Left hindlimb (tissue), 1 donor: Measurements from ENCODE around the gene CPLANE2.
A peak's percentile ranks its signal among the peaks of the same experiment; 100 is the strongest.
"Not testable (repeated sequence)": the region's sequence is repeated elsewhere in the genome, so short reads cannot be mapped to it uniquely, and the experiment has no call there.

Source experiments
- DNase-seq: peaks from one replicate; pipeline ENCODE4 v3.0.0-alpha.2; 2018

Gene CPLANE2

DNA sequence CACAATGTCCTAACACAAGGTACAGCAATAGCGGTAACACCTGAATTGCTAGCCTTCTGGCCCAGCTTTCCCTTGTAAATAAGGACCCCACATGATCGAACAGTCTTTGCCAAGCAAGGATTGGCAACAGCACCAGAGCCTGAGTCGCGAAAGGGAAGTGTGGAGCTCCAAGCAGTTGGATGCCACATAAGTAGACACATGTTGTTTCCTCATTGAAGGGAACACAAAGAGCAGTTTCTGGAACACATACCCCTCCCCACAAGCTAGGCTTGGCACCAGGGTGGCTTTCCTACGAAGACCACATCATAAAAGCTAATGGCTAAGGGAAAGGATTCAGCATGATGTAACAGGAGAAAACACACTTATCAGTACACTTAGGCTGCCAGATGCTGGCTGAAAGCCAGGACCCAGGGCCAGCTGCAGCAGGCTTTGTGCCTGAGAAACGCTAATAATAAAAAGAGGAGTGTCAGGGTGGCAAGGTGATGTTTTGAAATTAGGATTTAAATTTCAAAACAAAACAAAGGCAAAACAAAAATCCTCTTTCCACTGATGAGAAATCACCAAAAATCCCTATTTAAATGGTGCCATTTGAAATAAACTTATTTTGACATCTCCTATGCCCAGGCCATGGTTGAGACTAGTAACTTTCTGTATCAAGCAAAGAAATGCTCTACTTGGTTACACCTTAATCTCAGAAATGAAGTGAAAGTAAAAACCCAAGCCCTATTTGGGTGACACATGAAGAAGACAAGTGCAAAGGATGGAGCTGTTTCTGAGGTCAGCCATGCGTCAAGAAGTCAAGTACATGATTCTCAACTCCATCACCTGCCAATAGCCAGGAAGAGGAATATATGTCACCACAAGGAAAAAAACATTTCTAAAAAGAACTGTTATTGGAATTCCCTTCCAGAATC, 11.9 kb upstream of the CPLANE2 start:
- DNase-seq, result peak; percentile 73

DNA sequence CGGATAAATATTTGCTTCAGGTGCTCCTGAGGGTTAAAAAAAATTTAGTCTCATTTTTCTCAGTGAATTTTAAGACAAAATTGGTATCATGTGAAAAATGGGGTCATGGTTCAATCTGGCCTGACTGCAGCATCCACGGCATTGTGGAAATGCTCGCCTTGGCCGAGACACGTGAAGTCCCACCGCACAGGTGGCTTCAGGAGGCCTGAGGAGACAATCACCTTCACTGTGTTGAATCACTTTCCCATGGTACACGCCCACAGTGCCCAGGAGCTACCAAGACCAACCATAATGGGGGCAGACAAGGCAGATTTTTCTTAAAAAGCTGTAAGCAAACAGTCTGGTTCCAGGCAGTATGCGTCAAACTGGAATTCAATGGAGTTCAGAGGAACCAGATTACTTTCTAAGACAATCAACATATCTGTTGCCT, 11.0 kb upstream of the CPLANE2 start:
- DNase-seq, result no peak

DNA sequence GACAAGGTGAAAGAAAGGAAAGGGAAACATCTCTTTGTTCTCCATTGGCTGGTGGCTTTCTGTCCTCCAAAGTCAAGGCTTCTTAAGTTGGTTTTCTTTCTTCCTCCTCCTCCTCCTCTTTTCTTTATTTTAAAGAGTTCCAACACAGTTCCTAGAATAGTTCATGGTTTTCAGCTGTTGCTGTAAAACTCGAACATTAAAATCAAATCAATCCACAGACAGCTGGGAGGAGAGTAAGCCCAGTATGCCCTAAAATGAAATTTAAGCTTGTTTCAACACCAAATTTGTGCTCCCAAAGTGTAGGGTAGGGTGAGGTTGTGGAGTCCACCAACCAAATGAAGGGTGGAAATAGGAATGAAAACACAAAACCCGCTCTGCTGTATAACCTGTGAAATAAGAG, 10.5 kb upstream of the CPLANE2 start:
- no peak for DNase-seq

DNA sequence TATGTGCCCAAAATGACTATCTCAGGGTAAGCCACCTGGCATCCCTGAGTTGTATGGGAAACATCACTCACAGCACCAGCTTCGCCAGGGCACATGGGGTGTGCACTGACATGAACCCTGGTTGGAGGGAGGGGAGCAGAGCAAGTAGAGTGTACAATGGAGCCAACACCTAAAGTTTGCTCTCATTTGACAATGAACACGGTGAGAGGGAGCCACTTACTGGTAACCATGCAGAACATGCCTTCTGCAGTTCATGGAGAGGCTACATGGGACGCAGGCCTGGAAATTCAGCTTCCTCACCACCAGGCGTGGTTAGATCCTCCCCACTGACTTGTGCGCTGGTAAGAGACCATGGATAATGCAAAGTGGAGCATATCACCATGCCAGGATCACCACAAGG, 10.0 kb upstream of the CPLANE2 start:
- no peak for DNase-seq

DNA sequence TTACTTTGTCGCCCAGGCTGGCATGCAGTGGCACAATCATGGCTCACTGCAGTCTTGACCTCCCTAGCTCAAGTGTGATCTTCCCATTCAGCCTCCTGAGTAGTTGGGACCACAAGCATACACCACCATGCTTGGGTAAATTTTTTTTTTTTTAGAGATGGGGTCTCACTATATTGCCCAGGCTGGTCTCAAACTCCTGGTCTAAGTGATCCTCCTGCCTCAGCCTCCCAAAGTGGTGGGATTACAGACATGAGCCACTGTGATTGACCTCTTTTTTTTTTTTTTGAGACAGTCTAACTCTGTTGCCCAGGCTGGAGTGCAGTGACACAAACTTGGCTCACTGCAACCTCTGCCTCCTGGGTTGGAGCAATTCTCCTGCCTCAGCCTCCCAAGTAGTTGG, 9.3 kb upstream of the CPLANE2 start:
- DNase-seq, result not testable (repeated sequence)

DNA sequence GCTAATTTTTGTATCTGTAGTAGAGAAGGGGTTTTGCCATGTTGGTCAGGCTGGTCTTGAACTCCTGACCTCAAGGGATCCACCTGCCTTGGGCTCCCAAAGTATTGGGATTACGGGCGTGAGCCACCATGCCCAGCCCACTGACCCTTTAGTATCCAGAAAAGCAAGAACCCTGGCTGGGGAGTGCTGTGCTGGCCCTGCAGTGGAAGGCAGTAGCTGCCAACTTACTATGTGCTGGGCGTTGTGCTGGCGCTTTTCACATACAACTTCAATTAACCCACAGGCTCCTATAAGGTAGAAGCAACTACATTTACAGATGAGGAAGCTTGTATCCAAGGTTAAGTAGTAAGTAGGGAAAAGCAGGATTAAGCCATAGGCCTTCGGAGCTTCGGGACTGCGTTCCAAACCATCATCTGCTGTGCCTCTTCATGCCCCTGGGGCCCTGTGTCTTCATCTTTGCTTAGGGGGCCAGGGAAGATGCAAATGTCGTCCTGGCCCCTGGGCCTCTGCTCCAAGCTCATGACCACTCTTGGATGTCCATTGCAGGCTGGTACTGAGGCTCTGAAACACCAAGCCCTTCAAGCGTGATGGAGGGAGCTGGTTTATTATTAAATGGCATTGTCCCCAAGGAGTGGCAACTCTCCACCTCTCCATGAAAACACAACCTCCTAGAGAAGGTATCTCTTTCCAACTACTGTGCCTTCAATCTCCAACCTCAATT, 8.7 kb upstream of the CPLANE2 start:
- no peak for DNase-seq

DNA sequence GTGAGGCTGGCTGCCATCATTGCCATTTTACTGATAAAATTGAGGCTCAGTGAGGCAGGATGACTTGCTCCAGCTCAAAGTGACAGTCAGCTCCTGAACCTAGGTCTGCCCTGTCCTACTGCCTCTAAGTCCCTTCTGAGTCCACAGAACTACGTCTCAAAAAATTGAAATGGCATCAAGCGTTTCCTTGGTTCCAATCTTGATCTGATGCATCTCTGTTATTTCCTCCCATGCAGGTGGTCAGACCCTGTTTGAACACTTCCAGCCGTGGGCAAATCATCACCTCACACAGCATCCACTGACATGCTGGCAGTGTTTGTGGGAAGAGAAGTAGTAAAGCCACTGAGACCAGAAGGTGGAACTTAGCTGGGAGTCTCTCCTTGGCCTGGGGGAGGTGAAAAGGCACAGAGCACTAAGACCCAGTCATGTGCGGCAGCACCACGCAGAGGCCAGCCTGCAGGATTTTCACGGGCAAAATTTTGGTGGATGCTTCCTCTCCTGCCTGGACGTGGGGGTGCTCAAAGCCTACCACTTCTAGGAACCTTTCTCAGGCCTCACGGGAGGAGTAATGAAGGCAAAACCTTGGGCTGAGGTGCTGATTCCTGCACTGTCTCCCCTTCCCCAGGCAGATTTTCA, 7.8 kb upstream of the CPLANE2 start:
- DNase-seq, result no peak

DNA sequence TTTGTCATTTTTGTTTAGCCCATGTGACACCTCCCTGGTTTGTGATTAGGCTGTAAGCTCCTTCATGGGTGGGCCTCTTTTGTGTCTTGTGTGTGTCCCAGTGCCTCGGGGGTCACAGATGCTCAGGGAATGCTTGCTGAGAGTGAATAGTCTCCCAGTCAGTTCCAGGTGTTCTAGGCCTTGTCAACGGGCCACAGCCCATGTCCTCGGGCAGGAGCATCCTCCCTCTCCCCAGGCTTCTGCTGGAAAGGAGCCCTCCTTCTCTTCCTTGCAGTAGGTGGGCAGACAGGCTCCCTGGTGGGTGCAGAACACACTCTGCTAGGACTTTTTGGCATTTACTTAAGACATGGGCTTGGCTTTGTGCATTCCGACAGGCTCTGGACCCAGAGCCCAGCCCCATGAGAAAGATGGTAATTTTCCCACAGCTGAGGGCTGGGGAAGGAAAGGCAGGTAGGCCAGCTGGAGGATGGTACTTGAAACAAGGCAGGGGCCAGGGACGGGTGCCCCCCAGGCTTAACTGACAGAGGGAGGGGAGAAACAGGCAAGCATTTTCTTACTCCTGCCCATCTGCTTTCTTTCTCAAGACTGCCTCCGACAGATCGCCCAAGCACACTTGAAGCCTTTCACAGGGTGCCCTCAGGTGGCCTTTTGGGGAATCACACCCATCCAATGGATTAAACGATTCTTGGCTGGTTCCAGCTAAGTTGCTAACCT, 7.1 kb upstream of the CPLANE2 start:
- peak; percentile 84 for DNase-seq

DNA sequence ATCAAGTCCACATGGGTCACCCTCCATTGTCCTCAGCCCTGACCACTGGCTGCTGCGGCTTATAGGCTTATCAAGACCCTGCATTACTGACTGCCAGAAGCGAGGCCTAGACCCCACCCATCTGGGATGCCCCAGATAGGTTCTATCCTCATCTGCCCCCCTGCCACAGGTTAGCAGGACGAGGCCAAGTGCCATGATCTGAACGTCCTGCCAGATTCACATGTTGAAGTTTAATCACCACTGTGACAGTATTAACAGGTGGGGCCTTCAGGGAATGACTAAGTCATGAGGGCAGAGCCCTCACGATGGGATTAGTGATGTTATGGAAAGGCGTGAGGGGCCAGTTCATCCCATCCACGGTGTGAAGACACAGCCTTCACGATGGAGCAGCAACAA, 6.2 kb upstream of the CPLANE2 start:
- no peak for DNase-seq

DNA sequence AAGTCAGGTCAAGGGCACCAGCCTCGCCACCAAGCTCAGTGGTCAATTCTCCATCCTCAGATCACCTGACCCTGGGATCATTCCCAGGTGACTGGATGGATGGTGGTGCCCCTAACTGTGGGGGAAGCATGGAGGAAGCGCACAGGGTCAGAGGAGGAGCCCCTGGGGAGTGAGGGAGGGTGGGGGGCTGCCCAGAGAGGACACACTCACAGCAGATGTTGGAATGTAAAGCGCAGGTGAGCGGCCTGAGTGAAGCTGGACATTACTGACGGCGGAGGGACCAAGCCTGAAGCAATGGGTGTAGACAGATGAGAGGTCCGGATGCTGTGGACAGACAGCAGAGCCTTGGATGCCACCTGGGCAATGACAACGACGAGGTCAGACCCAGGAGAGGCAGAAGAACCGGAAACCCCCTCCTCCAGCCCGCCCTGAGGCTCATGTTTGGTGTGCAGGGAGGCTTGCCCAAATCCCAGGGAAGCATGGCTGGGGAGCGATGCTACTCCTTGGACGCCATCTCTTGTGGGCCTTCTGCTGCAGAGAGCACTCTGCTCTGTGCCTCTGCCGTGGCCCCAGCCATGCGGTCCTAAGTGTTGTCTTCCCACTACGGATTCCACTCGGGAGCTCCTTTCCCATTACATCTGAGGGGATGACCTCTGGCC, 5.7 kb upstream of the CPLANE2 start:
- DNase-seq, result no peak

DNA sequence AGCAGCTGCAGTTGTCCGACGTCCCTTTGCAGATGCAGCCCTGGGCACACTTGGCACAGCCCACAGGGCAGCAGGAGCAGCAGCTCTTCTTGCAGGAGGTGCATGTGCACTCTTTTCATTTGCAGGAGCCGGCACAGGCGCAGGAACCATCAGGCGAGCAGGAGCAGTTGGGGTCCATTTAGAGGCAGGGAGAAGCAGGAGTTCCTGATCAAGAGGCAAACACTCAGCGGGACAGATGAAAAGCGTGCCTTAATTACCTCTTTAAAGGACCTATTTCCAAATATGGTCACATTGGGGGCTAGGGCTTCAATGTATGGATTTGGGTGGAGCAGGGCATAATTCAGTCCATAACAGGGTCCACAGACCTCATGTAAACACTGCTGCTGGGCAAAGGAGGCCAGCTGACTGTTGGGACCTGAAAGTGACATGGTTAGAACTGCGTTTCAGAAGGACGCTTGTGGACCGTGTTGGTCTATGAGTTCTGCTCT, 4.3 kb upstream of the CPLANE2 start:
- no peak for DNase-seq

DNA sequence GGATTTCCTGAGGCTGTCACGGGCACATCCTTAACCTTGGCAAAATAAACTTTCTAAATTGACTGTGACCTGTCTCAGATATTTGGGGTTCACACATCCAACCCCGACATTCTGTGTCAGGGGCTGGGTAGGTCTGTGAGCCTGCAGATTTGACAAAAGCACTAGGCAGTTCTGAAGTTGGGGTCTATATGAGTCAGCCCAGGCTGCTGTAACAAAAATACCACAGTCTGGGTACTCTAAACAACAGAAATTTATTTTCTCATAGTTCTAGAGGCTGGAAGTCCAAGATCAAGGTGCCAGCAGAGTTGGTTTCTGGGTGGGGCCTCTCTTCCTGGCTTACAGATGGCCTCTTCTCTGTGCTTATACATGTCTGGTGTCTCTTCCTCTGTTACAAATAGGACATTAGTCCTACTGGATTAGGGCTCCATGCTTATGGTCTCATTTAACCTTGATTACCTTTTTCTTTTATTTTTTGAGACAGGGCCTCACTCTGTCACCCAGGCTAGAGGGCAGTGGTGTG, 3.0 kb upstream of the CPLANE2 start:
- no peak for DNase-seq

DNA sequence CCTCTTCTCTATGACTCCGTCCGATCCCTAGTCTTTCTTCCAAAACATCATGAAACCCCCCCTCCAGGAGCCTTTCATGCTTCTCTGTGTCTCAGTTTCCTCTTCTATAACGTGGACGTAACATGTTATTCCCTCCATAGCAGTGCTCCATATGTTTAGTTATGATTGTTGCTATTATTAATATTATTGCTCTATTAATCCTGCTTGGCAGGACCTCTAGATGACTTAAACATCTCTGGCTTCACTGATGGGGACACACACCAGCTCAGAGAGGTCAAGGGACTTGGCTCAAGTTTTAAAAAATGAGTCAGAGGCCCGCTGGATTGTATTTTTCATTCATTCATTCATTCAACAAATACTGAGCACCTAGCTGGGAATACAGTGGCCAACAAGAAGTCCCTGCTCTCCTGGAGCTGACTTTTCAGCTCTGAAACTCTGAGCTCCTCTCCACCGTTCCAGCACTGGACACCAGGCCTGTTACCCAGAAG, 404 bp upstream of the CPLANE2 start:
- DNase-seq, result no peak

DNA sequence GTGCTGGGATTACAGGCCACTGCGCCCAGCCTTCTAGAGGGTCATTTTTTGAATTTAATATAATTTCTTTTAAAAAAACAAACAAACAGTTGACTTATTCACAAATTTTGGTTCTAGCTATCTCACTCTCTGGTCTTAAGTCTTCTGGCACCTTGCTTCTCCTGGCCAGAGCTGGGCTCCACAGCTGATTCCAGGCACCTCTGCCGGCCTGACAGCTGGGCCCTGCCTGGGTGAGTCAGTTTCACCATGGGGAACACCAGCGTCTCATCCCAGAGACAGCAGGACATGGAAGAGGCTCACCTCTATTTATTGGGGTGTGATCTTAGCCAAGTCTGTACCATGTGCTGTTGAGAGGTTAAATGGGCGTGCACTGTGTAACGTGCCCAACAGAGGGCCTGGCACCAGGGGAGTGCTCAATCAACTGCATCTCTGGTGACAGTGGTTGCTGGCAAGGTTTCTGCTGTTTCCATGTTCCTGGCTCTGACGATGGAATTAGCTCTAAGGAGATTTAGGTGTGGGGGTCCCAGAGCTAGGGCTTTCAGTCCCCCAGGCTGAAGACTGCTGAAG, 956 bp downstream of the CPLANE2 start:
- DNase-seq, result no peak

DNA sequence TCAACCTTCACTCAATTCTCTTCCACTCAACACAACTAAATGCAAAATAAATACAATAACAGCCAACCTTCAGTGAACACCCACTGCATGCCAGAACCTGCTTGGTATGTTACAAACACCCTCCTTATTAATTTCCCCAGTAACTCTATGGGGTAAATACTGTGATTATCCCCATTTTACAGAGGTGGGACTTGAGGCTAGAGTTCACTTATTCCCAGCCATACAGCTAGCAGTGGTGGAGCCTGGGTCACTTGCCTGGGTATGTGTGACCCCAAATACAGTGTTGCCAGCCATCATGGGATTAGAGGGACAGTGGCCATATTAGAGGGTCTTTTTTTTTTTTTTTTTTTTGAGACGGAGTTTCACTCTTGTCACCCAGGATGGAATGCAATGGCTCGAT, 1.6 kb downstream of the CPLANE2 start:
- DNase-seq, result no peak

DNA sequence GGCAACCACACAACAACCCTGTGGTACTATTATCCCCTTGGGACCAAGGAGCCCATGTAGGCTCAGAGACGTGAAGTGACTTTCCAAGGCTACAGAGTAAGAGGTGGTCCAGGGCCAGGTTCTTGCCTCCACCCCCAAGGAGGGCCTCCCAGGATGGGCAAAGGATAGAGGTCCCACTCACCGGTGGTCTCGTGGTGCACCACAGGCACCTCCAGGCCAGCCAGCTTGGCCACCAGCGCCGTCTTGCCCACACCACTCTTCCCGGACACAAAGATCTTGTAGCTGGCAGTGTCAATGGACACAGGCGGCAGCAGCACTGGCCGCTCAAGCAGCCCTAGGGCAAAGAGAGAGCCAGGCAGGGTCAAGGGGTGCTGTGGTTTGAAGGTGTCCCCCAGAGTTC, 3.6 kb downstream of the CPLANE2 start:
- DNase-seq, result no peak

DNA sequence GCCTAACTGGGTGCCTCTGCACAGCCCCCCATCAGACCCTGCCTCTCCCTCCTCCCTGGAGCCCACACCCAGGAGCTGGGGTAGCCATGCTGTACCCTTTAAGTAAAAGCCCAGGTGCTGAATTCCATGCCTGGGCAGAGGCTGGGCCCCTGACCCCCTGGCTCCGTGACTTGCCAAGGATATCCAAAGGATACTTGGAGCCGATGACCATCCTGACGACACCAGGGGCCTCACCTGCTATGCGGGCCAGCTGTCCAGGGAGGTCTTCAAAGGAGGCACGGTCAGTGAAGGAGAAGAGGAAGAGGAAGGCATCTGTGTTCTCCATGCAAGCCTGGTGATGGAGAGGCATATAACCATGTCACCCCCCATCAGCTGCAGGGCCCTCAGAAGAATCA, 4.7 kb downstream of the CPLANE2 start:
- no peak for DNase-seq

DNA sequence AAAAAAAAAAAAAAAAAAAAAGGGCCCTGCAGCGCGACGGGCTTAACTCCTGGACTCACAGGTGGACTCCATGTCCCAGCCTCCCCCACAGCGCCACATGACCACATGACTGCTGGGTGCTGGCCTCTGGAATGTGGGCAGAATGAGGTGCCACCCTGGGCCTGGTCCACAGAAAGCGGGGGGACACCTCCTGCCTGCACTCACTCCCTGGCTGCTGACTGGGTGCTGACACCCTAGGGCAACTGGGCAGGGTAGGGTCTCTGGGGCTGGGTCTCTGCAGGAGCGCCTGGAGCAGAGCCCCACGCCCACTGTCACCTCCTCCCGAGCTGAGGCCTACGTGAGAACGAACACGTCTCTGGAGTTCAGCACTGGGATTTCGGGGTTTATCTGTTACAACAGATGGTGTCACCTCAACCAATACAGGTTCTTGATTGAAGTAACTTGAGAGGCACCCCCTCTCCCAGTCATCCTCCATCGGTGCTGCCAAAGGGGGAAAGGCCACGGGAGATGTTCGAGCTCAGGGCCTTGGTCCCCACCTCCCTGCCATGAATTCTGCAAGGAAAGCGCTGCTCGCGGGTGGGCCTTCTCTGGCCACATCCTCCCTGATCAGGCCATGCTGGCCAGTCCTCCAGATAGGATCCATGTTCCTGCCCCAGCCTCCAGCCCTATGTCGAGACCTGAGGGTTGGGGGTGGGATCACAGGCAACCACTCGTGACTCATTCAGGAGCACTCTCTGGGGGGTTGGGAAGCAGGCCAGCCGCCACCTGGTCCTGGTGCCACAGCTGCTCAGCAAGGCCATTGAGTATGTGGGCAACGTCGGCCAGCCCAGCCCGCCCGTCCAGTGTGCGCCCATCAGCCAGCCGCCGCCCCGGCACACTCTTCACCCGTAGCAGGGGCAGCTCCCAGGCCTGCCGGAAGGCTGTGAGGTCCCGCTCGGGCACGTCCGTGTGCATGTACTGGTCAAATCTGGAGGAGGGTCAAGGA, 5.4 kb downstream of the CPLANE2 start:
- no peak for DNase-seq

DNA sequence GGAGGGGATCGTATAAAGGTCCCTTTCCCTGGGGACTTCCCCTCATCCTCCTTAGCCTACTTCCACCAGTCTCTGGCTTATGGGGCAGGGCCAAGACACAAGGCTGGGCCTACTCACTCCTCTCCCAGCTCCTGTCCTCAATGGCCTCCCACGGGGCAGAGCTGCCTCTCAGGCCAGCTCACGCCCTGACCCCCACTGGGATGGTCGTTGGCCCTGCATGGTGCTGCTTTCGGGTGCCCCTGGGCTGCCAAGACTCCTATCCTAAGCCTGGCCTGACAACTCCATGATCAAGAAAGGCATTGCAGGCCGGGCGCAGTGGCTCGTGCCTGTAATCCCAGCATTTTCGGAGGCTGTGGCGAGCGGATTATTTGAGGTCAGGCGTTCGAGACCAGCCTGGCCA, 6.2 kb downstream of the CPLANE2 start:
- DNase-seq, result no peak
